ENCODE results near the gene CAPN9.

CAPN9 gene

DNA sequence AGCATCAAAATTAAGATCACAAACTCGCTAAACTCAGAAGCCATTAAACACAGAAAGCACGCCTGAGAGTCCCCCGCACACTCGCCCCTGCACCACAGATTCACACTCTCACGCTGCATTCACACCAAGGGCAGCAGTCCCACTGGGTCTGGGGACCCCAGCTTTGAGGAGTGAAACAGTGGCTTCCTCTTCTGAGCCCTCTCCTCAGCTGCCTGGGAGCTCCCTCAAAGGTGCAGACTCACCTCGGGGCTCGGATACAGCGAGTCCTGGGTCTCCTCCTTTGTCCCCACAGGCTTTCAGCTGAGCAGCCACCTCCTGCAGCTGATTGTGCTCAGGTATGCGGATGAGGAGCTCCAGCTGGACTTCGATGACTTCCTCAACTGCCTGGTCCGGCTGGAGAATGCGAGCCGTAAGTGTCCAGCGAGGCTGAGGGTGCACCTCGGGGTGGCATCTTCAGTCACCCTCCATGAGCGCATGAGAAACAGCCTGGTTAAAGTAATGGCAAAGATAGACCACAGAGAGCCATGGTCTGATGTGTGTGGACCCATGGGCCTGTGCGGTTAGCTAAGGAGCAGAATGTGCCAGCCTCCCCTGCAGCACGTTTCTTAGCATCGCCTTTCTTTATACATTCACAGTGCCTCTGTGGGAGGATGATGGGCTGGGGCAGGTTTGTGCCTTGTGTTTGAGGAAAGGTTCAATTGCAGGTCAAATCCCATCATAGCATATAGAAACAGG is 47.9 kb downstream of the CAPN9 start:
- DNase-seq = no peak

DNA sequence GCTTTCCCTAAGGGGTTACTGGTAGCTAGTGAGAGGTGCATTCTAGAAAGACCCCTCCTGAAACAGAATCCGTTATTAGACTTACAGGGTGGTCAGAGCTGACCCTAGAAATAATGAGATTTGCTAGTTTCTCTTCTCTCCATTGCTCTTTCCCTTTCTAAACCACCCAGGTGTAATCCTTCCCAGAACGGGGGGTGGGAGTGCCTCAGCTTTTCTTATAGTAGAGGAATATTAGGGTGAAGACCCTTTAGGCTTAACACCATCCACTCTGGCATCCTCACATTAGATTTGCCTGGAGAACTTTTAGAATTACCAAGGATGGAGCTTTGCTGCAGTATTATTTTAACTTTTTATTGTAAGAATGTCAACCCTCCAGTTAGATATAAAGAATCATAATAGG is 49.4 kb downstream of the CAPN9 start:
- DNase-seq = no peak

DNA sequence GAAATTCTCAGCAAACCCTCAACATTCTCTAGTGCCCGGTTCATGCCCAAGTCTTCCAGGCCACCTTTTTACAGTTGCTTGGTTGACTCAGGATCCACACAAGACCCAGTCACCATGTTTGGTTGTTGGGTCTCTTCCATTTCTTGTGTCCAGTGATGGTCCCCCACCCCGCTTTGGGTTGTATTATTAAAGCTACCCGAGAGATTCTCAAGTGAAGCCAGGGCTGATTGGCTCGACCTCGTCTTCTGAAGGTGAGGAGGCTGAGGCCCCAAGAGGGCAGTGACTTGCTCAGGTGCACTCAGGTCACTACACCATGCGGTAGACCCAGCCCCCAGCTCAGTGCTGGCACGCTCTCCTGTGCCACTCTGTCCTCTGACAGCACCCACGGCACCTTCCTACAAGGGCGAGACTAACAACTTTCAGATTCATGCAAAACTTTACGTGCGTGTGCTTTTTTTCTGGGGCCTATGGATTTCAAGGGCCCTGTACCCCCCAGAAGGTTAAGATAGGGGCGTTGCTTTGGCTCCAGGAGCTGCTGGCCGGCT is 50.3 kb downstream of the CAPN9 start:
- no peak for DNase-seq

DNA sequence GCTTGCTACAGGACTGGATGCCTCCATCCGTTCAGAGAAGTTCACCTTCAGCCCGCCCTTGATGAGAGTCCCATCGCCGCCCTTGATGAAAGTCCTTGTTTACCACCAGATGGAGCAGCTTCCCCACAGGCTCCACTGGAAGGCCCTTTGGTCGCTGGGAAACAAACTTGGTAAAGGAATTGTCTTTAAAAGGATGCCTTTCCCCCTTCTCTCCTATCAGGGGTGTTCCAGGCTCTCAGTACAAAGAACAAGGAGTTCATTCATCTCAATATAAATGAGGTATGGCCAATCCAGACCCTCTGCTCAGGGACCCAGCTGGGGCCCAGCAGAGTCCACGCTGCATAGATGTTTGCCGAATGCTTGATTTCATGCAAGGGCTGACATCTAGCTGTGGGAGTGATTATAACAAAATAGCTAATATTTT is 50.8 kb downstream of the CAPN9 start:
- DNase-seq = peak in 52 of 58 donors; percentile 26 to 88 (median 60)

DNA sequence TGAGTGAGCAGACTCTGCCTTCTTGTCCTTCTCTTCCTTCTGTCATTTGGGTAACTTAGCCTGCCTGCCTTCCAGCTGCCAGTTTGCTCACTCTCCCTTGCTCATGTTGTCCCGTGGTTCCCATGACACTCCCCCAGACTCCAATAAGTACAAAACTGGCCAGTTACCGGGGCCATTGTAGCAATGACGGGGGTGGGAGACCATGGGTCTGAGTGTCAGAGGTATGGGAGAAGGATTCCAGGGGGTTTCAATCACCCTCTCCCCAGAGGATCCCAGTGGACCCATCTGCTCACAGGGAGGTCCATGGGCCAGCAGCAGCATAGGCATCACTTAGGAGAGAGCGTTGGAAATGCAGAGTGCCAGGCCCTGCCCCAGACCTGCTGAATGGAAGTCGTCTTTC is 51.3 kb downstream of the CAPN9 start:
- no peak for DNase-seq

DNA sequence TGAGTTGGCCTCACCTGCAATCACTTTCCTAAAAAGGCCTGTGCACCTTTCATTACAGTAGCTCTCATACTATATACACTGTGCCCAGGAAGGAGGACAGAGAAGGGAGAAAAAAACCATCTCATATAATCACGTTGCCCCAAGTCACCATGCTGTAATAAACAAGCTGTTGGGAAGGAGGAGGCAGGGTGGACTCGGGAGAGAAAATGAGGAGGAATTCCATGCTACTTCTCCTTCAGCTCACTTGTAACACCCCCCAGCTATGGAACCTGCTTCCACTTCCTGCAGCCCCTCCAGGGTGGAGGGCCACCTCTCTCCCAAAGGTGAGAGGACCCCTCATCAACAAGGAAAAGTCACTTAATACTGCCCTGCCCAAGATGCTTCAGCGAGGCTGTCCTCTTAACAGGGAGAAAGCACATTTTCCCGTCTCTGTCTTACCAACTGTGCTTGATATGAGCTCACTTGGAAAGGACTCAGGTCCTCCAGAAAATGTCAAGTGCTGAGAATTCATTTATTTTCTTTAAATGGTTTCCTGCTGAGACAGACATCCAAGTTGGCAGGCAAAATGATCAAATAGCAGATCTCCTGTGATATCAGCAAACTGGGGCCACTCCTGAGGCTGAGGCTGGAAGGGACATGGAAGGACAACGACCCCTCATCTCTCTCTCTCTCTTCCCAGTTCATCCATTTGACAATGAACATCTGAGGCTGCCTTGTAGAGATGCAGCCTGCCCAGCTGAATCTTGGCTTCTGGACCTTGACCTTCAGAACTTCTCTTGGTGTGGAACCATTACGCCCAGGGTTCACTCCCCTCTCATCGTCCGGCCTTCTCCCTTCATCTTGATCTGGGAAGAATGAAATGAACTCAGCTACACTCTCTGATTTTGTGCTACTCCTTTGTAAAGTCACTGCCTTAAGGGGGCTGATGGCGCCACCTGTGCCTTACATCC is 54.0 kb downstream of the CAPN9 start:
- DNase-seq = no peak

DNA sequence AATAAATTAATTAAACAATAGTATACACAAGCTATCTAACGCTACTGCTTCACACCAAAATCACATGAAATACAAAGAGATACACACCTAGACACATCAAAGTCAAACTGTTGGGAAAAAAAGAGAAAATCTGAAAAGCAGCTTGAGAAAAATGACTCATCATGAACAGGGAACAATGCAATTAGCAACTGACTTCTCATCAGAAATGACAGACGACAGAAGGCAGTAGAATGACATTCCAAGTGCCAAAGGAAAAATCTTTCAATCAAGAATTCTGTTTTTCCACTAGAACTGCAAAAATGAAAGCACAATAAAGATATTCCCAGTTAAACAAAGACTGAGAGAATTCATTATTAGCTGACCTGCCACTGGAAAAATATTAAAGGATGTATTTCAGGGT is 57.2 kb downstream of the CAPN9 start:
- DNase-seq = no peak

DNA sequence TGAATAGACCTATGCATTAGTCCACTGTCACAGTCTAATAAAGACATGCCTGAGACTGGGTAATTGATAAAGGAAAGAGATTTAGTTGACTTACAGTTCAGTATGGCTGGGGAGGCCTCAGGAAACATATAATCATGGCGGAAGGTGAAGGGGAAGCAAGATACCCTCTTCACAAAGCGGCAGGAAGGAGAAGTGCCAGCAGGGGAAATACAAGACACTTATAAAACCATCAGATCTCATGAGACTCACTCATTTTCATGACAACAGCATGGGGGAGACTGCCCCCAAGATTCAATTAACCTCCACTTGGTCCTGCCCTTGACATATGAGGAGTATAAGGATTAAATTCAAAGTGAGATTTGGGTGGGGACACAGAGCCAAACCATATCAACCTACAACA is 59.4 kb downstream of the CAPN9 start:
- peak in 1 of 58 donors; percentile 54 for DNase-seq

DNA sequence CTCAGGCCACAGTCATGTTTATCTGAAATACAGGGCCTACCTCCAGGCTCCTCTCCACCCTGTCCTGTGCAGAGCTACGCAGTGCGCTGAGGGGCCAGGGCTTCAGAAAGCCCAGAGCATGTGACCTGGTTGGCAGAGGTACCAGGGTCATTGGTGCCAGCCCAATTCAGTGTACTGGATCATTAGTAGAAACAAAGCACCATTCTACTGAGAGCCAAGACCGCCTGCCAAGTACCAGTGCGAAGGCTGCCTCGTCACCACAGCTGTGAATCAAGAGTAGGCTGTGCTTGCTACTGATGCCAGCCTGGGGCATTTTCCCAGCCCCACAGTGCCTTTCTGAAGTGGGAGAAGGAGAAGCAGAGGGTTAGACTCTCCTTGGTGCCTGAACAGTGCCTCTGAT is 59.8 kb downstream of the CAPN9 start:
- peak; percentile 47 to 99 (median 94) for DNase-seq

DNA sequence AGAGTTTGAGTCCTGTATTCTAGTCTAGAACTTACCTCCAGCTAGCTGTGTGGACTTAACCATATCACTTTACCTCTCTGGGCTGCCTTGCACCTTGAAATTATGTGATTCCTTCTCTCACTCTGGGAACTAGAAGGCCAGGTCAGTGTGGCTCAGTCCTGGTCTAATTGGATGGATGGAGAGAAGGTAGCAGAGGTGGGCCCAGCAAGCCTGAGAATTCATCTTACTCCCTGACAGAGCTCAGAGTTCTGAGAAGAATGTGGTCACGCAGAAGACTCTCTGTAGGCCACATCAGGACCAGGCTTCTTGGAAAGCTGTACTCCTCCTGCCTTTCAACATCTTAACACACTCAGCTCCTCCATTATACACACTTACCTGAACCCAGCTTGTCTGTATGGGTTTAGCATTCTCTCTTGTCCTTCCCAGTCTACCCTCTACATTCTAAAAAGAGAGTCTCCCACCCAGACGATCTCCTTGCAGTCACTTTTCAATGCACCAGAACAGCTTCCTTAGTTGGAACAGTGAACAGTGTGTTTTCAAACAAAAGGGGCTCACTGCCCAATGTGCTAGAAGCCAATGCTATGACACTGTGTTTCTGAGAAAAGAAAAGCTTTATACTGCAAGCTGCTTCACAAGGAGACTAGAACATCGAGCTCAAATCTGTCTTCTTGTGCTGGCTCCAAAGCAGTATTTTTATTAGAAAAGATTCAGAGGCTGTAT is 60.5 kb downstream of the CAPN9 start:
- peak in 42 of 58 donors; percentile 25 to 93 (median 57) for DNase-seq

DNA sequence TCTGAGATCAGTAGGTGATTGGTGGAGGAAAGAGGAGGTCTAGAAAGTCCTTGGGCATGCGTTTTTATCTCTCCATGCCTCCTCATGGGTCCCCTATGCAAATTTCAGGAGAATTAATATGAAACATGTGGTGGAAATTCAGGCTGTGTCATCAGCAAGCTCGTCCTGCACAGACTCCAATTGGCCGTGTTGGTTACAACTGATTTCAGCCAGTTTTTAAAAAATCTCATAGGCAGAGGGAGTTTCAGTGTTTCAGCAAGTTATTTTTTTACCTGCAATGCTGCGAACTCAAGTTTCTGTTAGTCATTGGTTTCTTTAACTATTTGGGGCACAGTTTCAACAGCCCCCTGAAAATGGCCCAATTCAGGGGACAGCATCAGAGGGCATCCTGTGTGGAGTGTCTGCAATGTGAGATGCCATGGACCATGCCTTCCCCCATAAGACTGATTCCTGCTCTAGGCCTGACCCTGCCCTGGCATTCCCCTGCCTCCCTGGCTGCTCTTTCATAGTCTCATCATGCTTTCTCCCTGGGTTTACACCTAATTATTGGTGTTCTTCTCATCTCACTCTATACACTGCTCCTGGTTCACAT is 61.2 kb downstream of the CAPN9 start:
- peak in 4 of 58 donors; percentile 37 to 55 (median 50) for DNase-seq

DNA sequence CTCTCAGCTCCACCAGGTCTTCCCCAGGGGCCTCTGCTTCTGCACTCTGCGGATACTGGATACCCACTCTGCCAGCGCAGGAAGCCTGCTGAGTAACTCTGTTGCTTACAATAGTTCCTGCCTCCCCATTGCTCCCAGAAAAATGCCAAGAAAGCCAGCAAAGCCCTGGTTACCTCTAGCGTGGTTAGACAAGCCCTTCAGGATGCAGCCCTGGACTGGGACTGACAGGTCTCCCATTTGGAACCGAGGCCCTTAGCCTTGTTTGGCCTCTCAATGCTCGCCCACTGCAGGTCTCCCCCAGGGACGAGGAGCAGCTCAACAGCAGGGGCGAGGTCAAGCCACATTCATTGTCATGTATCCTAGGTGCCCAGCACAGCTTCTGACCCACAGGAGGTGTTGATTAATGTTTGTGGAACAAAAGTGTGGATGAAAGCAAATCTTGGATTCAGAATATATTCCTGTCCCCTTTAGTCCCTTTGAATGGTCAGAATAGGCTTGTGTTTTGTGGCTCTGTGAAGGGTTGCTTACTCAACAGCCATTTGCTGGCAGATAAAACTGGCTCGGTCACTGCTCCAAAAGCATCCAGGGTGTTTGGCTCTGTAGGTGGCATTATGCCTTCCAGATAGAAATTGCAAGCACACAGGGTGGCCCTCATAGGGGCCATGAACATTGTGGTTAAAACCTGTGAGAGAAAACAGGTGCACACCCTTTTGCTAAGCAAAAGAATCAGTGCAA is 62.2 kb downstream of the CAPN9 start:
- peak in 26 of 58 donors; percentile 16 to 81 (median 46) for DNase-seq

DNA sequence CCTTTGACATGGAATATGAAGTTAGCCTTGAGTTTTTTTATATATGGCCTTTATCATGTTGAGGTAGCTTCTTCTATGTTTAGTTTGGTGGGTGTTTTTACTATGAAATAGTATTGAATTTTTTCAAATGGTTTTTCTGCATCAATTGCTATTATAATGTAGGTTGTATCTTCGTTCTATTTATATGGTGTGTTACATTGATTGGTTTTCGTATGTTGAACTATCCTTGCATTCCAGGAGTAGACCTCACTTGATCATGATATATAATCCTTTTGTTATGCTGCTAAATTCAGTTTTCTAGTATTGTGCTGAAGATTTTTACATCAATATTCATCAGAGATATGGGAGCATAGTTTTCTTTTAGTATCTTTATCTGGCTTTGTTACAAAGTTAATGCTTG is 65.4 kb downstream of the CAPN9 start:
- no peak for DNase-seq

DNA sequence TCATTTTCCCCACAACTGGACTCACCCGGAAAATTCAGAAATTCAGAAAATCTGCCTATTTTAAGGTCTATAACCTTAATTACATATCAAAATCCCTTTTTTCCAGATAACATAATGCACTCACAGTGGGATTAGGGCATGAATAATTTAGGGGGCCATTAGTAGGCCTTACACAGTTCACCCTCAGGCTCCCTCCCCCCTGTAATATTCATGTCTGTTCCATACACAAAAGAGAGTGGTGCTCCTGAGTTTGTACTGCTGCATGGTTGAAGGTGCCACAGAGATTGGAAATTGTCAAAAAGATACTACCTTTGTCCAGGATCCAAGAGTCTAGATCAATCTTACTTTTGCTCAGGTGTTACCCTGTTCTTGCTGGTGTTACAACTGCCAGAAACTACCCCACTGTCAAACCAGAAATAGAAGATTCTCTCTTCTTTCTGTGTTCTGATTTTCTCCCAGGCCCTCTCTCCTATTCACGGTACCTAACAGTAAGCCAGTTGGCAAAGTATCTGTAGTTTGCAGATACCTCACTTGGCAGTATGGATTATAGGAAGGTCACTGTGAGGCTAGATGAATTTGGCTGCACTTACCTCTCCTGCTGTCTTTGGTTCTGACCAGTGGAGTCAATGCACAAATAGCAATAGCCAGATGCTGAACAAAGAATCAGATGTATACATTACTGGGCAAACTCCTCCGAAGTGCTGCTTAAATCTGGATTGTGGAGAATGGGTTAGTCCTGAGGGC is 67.9 kb downstream of the CAPN9 start:
- DNase-seq = no peak

DNA sequence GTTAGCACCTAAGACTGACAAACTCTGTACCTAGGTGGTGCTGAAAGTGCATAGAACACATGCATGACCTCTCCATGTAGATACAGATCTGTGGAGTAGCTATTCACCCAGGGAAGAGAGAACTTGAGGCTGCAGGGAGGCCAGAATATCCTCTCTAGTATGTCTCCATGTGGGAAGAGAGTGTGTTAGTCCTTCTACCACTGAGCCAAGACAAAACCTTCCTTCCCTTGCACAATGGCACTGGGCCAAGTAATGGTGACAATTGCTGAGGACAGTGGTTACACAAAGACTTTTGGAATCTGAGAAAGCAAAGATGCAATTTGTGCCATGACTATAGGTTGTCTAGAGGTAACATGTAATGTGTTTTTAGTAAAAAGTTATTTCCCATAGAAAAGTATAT is 68.8 kb downstream of the CAPN9 start:
- DNase-seq = peak in 1 of 58 donors; percentile 25

DNA sequence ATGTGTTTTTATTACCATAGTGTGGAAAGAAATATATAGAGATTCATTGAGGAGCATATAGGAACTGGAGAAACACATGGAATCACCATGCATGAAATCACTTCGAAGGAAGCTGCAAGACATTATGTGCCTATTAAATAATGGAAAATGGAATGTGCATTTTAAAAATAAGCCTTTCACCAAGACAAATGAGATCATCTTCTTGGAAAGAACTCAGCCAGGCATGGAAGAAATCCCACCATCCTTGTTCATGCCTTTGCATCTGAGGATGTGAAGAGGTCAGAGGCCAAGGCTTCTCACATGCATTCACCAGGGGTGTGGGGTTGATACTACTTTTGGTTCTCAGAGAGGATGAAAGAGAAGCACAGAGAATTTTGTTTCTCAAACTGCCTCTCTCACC is 71.2 kb downstream of the CAPN9 start:
- no peak for DNase-seq

DNA sequence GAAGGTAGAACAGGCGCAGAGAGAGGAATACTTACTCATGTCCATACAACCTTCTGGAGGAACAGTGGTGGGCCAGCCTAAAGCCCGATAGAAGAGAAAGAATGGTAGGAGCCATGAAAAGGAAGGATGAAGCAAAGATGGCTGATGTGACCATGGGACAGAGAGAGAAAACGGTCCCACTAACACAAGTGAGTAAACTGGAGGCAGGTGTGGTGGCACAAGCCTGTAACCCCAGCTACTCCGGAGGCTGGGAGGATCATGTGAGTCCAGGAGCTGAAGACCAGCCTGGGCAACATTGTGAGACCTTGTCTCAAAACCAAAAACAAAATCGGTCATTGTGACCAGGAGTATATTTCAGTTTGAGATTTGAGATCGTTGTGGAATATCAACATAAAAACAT is 71.7 kb downstream of the CAPN9 start:
- DNase-seq = no peak

DNA sequence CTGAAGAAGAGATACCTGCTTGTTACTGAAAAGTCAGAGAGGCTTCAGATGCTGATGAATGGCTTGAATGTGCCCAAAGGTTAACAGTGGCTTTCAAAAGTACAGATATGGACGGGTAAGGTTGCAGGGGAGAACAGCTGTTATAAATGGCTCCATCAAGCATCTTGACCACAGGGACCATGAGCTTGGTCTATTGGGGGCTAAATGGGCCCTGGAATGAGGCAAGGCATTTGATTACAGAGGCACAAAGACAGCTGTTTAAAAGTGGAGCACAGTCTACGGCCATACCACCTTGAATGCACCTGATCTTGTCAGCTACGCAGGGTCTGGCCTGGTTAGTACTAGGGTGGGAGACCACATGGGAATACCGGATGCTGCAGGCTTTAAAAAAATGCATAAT is 72.8 kb downstream of the CAPN9 start:
- no peak for DNase-seq

DNA sequence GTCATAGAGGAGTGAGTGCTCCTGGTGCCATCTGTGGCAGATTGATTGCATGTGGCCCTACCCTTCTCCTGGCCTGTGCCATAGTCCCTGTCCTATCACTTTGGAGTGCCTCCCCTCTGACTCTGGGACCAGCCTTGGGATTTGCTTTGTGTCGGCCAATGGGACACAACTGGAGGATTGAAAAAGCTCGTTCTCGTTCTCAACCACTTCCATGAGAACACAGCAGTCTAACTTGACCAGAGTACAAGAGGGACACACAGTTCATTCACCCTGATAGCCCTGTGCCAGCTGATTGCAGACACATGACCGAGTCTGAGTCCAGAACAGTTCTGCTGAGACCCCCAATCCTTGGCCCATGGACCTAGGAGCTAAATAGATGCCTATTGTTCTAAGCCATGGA is 73.4 kb downstream of the CAPN9 start:
- DNase-seq = peak in 35 of 58 donors; percentile 23 to 89 (median 58)

DNA sequence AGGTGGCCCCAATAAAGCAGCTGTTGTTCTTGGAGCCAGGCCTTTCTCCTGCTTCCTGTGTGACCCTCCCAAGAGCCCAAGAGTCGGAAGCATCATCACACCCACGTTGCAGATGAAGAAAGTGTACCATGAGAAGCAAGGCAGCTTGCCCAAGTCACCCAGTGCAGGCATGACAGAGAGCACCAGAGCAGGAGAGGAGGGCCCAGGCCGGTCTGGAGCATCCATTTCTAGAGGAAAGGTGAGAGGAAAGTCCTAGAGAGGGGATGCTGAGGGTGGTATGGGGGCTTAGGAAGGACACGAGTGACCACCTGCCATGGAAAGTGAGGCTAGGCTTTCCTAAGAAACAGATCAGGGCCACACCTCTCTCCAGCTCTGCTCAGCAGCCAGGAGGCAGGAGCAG is 74.2 kb downstream of the CAPN9 start:
- DNase-seq = peak in 1 of 58 donors; percentile 27

Measured in anterior cingulate cortex (tissue), 58 donors.